DMS79 treated with DMSO at 0.1 percent for 48 hours (cell line): ENCODE results near the gene NTN1.

Source experiments
- DNase-seq: peaks from one replicate; lab custom pipeline; 2025; lab: John Stamatoyannopoulos, UW

NTN1 gene

GRCh38 chr17:9195961-9196670, 174.8 kb downstream of the NTN1 start:
- DNase-seq, result no peak

GRCh38 chr17:9199571-9200551, 178.6 kb downstream of the NTN1 start:
- no peak for DNase-seq

GRCh38 chr17:9200699-9201359, 179.5 kb downstream of the NTN1 start:
- DNase-seq, result no peak

- no peak for DNase-seq
These were observed 181.2 kb downstream of the NTN1 start for GRCh38 chr17:9202532-9202931.

GRCh38 chr17:9203771-9204425, 182.6 kb downstream of the NTN1 start:
- DNase-seq, result no peak

GRCh38 chr17:9204637-9205329, 183.5 kb downstream of the NTN1 start:
- no peak for DNase-seq

GRCh38 chr17:9205520-9206409, 184.5 kb downstream of the NTN1 start:
- DNase-seq, result no peak

- no peak for DNase-seq
These were observed 185.0 kb downstream of the NTN1 start for GRCh38 chr17:9206410-9206703.

GRCh38 chr17:9206741-9207332, 185.5 kb downstream of the NTN1 start:
- DNase-seq, result no peak

GRCh38 chr17:9208381-9209105, 187.2 kb downstream of the NTN1 start:
- no peak for DNase-seq

- DNase-seq, result no peak
These were observed 188.0 kb downstream of the NTN1 start for GRCh38 chr17:9209347-9209746.

GRCh38 chr17:9209781-9210370, 188.6 kb downstream of the NTN1 start:
- no peak for DNase-seq

- no peak for DNase-seq
These were observed 189.9 kb downstream of the NTN1 start for GRCh38 chr17:9211133-9211765.

GRCh38 chr17:9212376-9213302, 191.3 kb downstream of the NTN1 start:
- DNase-seq, result no peak

- no peak for DNase-seq
These were observed 192.0 kb downstream of the NTN1 start for GRCh38 chr17:9213303-9213640.

GRCh38 chr17:9215465-9215864, 194.2 kb downstream of the NTN1 start:
- DNase-seq, result no peak

- DNase-seq, result no peak
These were observed 196.1 kb downstream of the NTN1 start for GRCh38 chr17:9217151-9218056.
